Measurements from ENCODE around the gene BCAS3. TPM values are rescaled to one million over a fixed set of nuclear protein-coding genes. Genes with fewer than 3 reads are reported as not detected.

Gene BCAS3
- total and polyA plus RNA-seq, 3 experiments from 2014 or later: 10.7 to 35.3 (median 13.5) TPM

- Histone ChIP-seq H3K4me3 (ENCODE audit: low read length) (no peak overlapping the region), H3K36me3 (ENCODE audit: insufficient read depth, low read length) (no peaks in the 10 kb centered on the region), H3K27ac (ENCODE audit: low read depth, low read length) (no peak overlapping the region), H3K4me1 (ENCODE audit: insufficient read depth, low read length) (peaks cover 14% of the 10 kb centered on the region), H3K27me3 (ENCODE audit: insufficient read depth, low read length, poor library complexity, severe bottlenecking) (no peaks in the 10 kb centered on the region), H3K9me3 (ENCODE audit: low read length) (peaks cover 5% of the 10 kb centered on the region)
- Mint-ChIP-seq H3K27me3 (no peaks in the 10 kb centered on the region), H3K36me3 (peaks cover 0 to 12% (median 3%) of the 10 kb centered on the region in 3 donors), H3K4me1 (peaks cover 5 to 9% (median 8%) of the 10 kb centered on the region in 3 donors), H3K27ac (no peak overlapping the region), H3K9me3 (peaks cover 0 to 5% (median 3%) of the 10 kb centered on the region in 5 donors), H3K4me3 (no peak overlapping the region)
- DNase-seq: no peak
- ChIA-PET CTCF (no interaction called here), POLR2A (no interaction called here)
Measured at GRCh38 chr17:61164517-61164916, 486.9 kb downstream of the BCAS3 start.

GRCh38 chr17:61167075-61167474 is 489.4 kb downstream of the BCAS3 start:
- Histone ChIP-seq H3K27ac (ENCODE audit: low read depth, low read length) (no peak overlapping the region), H3K4me1 (ENCODE audit: insufficient read depth, low read length) (no peaks in the 10 kb centered on the region), H3K9me3 (ENCODE audit: low read length) (peaks cover 5% of the 10 kb centered on the region), H3K27me3 (ENCODE audit: insufficient read depth, low read length, poor library complexity, severe bottlenecking) (no peaks in the 10 kb centered on the region), H3K4me3 (ENCODE audit: low read length) (no peak overlapping the region), H3K36me3 (ENCODE audit: insufficient read depth, low read length) (no peaks in the 10 kb centered on the region)
- peaks cover 0 to 1% (median 0%) of the 10 kb centered on the region in 3 donors for H3K4me1 Mint-ChIP-seq
- DNase-seq: no peak
- H3K4me3 Mint-ChIP-seq: no peak overlapping the region
- CTCF ChIA-PET: no interaction called here
- H3K36me3 Mint-ChIP-seq: peaks cover 15 to 27% (median 15%) of the 10 kb centered on the region in 3 donors
- H3K9me3 Mint-ChIP-seq: peaks cover 0 to 5% (median 3%) of the 10 kb centered on the region in 5 donors
- H3K27ac Mint-ChIP-seq: peak overlapping the region in 1 of 8 donors; percentile 76
- no peaks in the 10 kb centered on the region for H3K27me3 Mint-ChIP-seq
- POLR2A ChIA-PET: interaction anchor here (0.5 kb wide), 1 partner anchor 26 kb away, joined by 3 read pairs; no protein-coding TSS in a partner anchor

DNA sequence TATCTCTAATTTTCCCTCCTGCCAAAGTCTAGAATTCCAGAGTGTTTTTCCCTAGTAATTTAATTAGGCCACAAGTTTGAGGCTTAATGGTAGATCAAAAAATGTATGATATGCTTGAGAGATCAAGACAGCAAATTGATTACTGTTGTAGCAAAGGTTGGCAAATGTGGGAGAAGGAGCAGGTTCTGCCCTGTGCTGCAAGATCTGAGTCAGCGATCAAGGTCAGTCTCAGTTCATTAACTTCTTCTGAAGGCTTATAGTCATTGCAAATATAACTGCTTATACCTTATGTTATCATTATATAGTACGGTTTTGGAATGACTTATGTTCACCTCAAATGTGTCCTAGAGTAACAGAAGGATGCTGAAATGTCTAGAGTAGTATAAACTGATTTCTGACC is 490.9 kb downstream of the BCAS3 start:
- Mint-ChIP-seq H3K9me3 (peaks cover 0 to 5% (median 3%) of the 10 kb centered on the region in 5 donors), H3K27me3 (no peaks in the 10 kb centered on the region), H3K4me3 (no peak overlapping the region), H3K36me3 (peaks cover 15 to 29% (median 16%) of the 10 kb centered on the region in 3 donors), H3K4me1 (no peaks in the 10 kb centered on the region), H3K27ac (no peak overlapping the region)
- Histone ChIP-seq H3K4me1 (ENCODE audit: insufficient read depth, low read length) (no peaks in the 10 kb centered on the region), H3K4me3 (ENCODE audit: low read length) (no peak overlapping the region), H3K27me3 (ENCODE audit: insufficient read depth, low read length, poor library complexity, severe bottlenecking) (no peaks in the 10 kb centered on the region), H3K36me3 (ENCODE audit: insufficient read depth, low read length) (no peaks in the 10 kb centered on the region), H3K9me3 (ENCODE audit: low read length) (peaks cover 5% of the 10 kb centered on the region), H3K27ac (ENCODE audit: low read depth, low read length) (no peak overlapping the region)
- ChIA-PET CTCF (no interaction called here), POLR2A (no interaction called here)
- DNase-seq: no peak

- no peaks in the 10 kb centered on the region for H3K9me3 Mint-ChIP-seq
- no peak overlapping the region for H3K27ac Mint-ChIP-seq
- H3K27ac ChIP-seq (ENCODE audit: low read depth, low read length): no peak overlapping the region
- no peaks in the 10 kb centered on the region for H3K27me3 ChIP-seq (ENCODE audit: insufficient read depth, low read length, poor library complexity, severe bottlenecking)
- peaks cover 12 to 31% (median 18%) of the 10 kb centered on the region in 3 donors for H3K36me3 Mint-ChIP-seq
- ChIA-PET CTCF (no interaction called here), POLR2A (no interaction called here)
- no peak overlapping the region for H3K4me3 ChIP-seq (ENCODE audit: low read length)
- no peaks in the 10 kb centered on the region for H3K4me1 ChIP-seq (ENCODE audit: insufficient read depth, low read length)
- H3K27me3 Mint-ChIP-seq: no peaks in the 10 kb centered on the region
- no peaks in the 10 kb centered on the region for H3K4me1 Mint-ChIP-seq
- no peak overlapping the region for H3K4me3 Mint-ChIP-seq
- no peaks in the 10 kb centered on the region for H3K36me3 ChIP-seq (ENCODE audit: insufficient read depth, low read length)
- no peaks in the 10 kb centered on the region for H3K9me3 ChIP-seq (ENCODE audit: low read length)
- DNase-seq: no peak
Measured at GRCh38 chr17:61174310-61174709, 496.7 kb downstream of the BCAS3 start.

DNA sequence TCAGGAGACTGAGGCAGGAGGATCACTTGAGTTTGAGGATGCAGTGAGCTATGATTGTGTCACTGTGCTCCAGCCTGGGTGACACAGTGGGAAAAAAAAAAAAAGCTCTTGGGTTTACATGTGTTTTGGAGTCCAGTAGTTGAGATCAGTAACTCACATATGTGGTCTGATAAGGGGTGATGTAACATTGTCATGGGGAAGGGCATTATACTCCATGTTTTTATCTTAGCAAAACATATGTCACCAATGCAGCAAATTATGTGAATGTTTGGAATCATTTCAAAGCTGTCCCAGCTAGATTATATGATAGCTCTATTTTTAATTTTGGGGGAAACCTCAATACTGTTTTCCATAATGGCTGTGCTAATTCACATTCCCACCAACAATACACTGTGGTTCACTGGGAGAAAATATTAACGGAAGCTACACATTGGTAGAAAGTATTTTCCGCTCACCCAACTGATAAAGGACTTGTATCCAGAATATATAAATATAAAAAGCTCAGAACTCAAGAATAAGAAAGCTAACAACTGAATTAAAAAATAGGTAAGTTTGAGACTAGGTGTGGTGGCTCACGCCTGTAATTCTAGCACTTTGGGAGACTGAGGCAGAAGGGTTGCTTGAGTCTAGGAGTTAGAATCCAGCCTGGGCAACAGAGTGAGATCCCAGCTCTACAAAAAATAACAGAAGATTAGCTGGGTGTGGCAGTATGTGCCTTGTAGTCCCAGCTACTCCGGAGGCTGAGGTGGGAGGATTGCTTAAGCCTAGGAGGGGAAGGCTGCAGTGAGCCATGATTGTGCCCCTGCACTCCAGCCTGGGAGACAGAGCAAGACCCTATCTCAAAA is 497.9 kb downstream of the BCAS3 start:
- POLR2A ChIA-PET: no interaction called here
- no peaks in the 10 kb centered on the region for H3K27me3 ChIP-seq (ENCODE audit: insufficient read depth, low read length, poor library complexity, severe bottlenecking)
- peaks cover 9 to 29% (median 16%) of the 10 kb centered on the region in 3 donors for H3K36me3 Mint-ChIP-seq
- no peak for DNase-seq
- H3K4me3 Mint-ChIP-seq: no peak overlapping the region
- H3K4me3 ChIP-seq (ENCODE audit: low read length): no peak overlapping the region
- no peaks in the 10 kb centered on the region for H3K36me3 ChIP-seq (ENCODE audit: insufficient read depth, low read length)
- CTCF ChIA-PET: no interaction called here
- no peaks in the 10 kb centered on the region for H3K9me3 ChIP-seq (ENCODE audit: low read length)
- no peaks in the 10 kb centered on the region for H3K4me1 Mint-ChIP-seq
- H3K27ac ChIP-seq (ENCODE audit: low read depth, low read length): no peak overlapping the region
- no peak overlapping the region for H3K27ac Mint-ChIP-seq
- H3K9me3 Mint-ChIP-seq: no peaks in the 10 kb centered on the region
- no peaks in the 10 kb centered on the region for H3K27me3 Mint-ChIP-seq
- H3K4me1 ChIP-seq (ENCODE audit: insufficient read depth, low read length): no peaks in the 10 kb centered on the region

GRCh38 chr17:61177351-61177750 is 499.7 kb downstream of the BCAS3 start:
- Histone ChIP-seq H3K4me1 (ENCODE audit: insufficient read depth, low read length) (no peaks in the 10 kb centered on the region), H3K36me3 (ENCODE audit: insufficient read depth, low read length) (no peaks in the 10 kb centered on the region), H3K9me3 (ENCODE audit: low read length) (no peaks in the 10 kb centered on the region), H3K27me3 (ENCODE audit: insufficient read depth, low read length, poor library complexity, severe bottlenecking) (no peaks in the 10 kb centered on the region), H3K4me3 (ENCODE audit: low read length) (no peak overlapping the region), H3K27ac (ENCODE audit: low read depth, low read length) (no peak overlapping the region)
- Mint-ChIP-seq H3K27me3 (no peaks in the 10 kb centered on the region), H3K4me1 (no peaks in the 10 kb centered on the region), H3K27ac (no peak overlapping the region), H3K36me3 (peaks cover 1 to 15% (median 1%) of the 10 kb centered on the region in 3 donors), H3K4me3 (no peak overlapping the region), H3K9me3 (no peaks in the 10 kb centered on the region)
- POLR2A ChIA-PET: no interaction called here
- DNase-seq: no peak
- CTCF ChIA-PET: no interaction called here

DNA sequence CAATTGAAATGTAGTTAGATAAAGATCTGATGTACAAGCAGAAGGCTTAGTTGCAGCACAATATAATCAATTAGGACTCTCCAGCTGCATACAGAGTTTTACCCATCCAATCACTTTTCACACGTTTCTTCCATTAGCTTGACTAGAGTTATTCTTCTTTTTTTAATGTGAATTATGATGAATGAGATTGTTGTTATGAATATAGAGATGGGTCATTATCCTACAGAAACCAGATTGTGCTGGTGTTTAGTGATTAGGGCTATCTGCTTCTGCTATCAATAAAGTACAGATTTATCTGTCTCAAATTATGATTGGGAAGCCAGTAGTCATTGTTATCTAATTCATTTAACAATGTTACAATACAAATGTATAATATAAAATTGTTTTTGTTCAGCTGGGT is 500.6 kb downstream of the BCAS3 start:
- H3K27me3 ChIP-seq (ENCODE audit: insufficient read depth, low read length, poor library complexity, severe bottlenecking): no peaks in the 10 kb centered on the region
- no peaks in the 10 kb centered on the region for H3K4me1 Mint-ChIP-seq
- ChIA-PET CTCF (no interaction called here), POLR2A (no interaction called here)
- no peak for DNase-seq
- H3K4me3 Mint-ChIP-seq: no peak overlapping the region
- no peak overlapping the region for H3K4me3 ChIP-seq (ENCODE audit: low read length)
- no peaks in the 10 kb centered on the region for H3K9me3 ChIP-seq (ENCODE audit: low read length)
- H3K9me3 Mint-ChIP-seq: no peaks in the 10 kb centered on the region
- H3K27ac ChIP-seq (ENCODE audit: low read depth, low read length): no peak overlapping the region
- H3K27ac Mint-ChIP-seq: no peak overlapping the region
- peaks cover 1 to 15% (median 2%) of the 10 kb centered on the region in 3 donors for H3K36me3 Mint-ChIP-seq
- H3K4me1 ChIP-seq (ENCODE audit: insufficient read depth, low read length): no peaks in the 10 kb centered on the region
- no peaks in the 10 kb centered on the region for H3K27me3 Mint-ChIP-seq
- no peaks in the 10 kb centered on the region for H3K36me3 ChIP-seq (ENCODE audit: insufficient read depth, low read length)

- Histone ChIP-seq H3K27ac (ENCODE audit: low read depth, low read length) (no peak overlapping the region), H3K36me3 (ENCODE audit: insufficient read depth, low read length) (no peaks in the 10 kb centered on the region), H3K4me3 (ENCODE audit: low read length) (no peak overlapping the region), H3K27me3 (ENCODE audit: insufficient read depth, low read length, poor library complexity, severe bottlenecking) (no peaks in the 10 kb centered on the region), H3K4me1 (ENCODE audit: insufficient read depth, low read length) (no peaks in the 10 kb centered on the region), H3K9me3 (ENCODE audit: low read length) (no peaks in the 10 kb centered on the region)
- H3K4me3 Mint-ChIP-seq: no peak overlapping the region
- no peaks in the 10 kb centered on the region for H3K9me3 Mint-ChIP-seq
- peaks cover 0 to 6% (median 2%) of the 10 kb centered on the region in 3 donors for H3K36me3 Mint-ChIP-seq
- no peaks in the 10 kb centered on the region for H3K4me1 Mint-ChIP-seq
- POLR2A ChIA-PET: no interaction called here
- H3K27me3 Mint-ChIP-seq: no peaks in the 10 kb centered on the region
- H3K27ac Mint-ChIP-seq: no peak overlapping the region
- CTCF ChIA-PET: no interaction called here
- DNase-seq: no peak
Measured at GRCh38 chr17:61179380-61179806, 501.7 kb downstream of the BCAS3 start.
